WTC11 (cell line): ENCODE results near the gene GINS1.

ENCODE experiments used
- CREB1 ChIP-seq: sonication (generic); formaldehyde crosslinking; IDR thresholded peaks from 2 replicates; pipeline ENCODE4 v1.8.0; 2023; ENCODE audit warnings: mild to moderate bottlenecking, missing genetic modification reagents
- CREM ChIP-seq: sonication (generic); formaldehyde crosslinking; IDR thresholded peaks from 2 replicates; pipeline ENCODE4 v1.8.1; 2022; ENCODE audit warnings: mild to moderate bottlenecking, missing genetic modification reagents, moderate library complexity
- ESRRA ChIP-seq: sonication (generic); formaldehyde crosslinking; IDR thresholded peaks from 2 replicates; pipeline ENCODE4 v1.8.1; 2022; ENCODE audit warnings: mild to moderate bottlenecking, missing genetic modification reagents, borderline replicate concordance
- ZNF121 ChIP-seq: sonication (generic); formaldehyde crosslinking; IDR thresholded peaks from 2 replicates; pipeline ENCODE4 v1.8.0; 2023; ENCODE audit warnings: missing genetic modification reagents
- TF ChIP-seq, protein P1 (sequence below): fragments of 200-600 bp; IDR thresholded peaks from 2 replicates; pipeline ENCODE4 v1.8.0; 2022; ENCODE audit warnings: antibody characterized with exemption
- TF ChIP-seq, protein P2 (sequence below): fragments of 250-450 bp; sonication (Bioruptor Pico); IDR thresholded peaks from 2 replicates; pipeline ENCODE4 v2.1.2; 2022; ENCODE audit warnings: mild to moderate bottlenecking, moderate library complexity

GRCh38 chr20:25466846-25467245 lies 59.4 kb downstream of the GINS1 start:
- no peak for TF ChIP-seq ZNF121 (CRISPR knock-in tag)
- TF ChIP-seq, protein P1, sequence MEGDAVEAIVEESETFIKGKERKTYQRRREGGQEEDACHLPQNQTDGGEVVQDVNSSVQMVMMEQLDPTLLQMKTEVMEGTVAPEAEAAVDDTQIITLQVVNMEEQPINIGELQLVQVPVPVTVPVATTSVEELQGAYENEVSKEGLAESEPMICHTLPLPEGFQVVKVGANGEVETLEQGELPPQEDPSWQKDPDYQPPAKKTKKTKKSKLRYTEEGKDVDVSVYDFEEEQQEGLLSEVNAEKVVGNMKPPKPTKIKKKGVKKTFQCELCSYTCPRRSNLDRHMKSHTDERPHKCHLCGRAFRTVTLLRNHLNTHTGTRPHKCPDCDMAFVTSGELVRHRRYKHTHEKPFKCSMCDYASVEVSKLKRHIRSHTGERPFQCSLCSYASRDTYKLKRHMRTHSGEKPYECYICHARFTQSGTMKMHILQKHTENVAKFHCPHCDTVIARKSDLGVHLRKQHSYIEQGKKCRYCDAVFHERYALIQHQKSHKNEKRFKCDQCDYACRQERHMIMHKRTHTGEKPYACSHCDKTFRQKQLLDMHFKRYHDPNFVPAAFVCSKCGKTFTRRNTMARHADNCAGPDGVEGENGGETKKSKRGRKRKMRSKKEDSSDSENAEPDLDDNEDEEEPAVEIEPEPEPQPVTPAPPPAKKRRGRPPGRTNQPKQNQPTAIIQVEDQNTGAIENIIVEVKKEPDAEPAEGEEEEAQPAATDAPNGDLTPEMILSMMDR = no peak
- TF ChIP-seq, protein P2, sequence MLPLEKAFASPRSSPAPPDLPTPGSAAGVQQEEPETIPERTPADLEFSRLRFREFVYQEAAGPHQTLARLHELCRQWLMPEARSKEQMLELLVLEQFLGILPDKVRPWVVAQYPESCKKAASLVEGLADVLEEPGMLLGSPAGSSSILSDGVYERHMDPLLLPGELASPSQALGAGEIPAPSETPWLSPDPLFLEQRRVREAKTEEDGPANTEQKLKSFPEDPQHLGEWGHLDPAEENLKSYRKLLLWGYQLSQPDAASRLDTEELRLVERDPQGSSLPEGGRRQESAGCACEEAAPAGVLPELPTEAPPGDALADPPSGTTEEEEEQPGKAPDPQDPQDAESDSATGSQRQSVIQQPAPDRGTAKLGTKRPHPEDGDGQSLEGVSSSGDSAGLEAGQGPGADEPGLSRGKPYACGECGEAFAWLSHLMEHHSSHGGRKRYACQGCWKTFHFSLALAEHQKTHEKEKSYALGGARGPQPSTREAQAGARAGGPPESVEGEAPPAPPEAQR (CRISPR knock-in tag) = no peak
- TF ChIP-seq CREM (CRISPR knock-in tag) = no peak
- TF ChIP-seq ESRRA = no peak
- TF ChIP-seq CREB1 (CRISPR knock-in tag) = no peak
